Measurements from ENCODE around the gene ZNF584.
"Not testable (repeated sequence)": the region's sequence is repeated elsewhere in the genome, so short reads cannot be mapped to it uniquely, and the experiment has no call there.

Gene ZNF584

DNA sequence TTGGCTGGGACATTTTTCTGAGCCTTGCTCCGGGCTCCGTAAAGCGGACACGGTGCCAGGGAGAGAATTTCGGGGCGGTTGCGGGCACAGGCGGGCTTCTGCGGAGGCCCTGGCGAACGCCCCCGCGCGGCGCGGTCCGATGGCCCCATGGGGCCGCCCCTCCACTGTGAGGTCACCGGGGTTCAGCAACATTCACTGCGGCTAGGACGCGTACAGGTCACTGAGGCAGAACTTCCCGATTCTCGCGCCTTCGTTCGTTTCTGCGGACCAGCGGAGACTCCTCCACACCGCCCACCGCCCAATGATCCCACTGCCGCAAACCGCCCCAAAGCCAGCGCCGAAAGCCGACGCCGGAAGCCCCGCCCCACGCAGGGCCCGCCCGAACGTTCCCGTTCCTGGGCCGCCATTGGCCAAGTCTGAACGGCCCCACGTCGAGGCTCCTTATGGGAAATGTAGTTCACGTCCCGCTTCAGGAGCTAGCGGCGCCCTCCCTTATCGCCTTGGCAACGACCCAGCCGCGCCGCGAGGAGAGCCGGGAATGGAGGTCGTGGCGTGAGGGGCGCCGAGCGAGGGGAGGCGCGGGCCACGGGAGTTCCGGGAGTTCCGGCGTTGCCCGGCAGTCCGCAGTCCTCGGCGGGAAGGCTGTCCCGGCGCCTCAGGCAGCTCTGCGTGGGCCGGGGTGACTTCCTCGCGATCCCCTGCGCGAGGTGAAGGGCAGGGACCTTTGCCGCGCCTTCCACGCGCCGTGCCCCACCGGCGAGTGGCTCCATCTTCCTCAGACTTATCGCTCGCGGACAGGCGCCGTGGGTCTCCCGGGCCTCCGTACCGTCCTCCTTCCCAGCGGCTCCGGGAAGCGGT, at the start of gene ZNF584:
ZNF584 (plus strand) TSS at position 498 of the 858 bp plus-strand sequence. CDS start 499 bp downstream, outside the sequence.
- peak; percentile 86 to 91 for DNase-seq (ENCODE audit: low read depth in 1 of 2, low spot score in 1 of 2)

DNA sequence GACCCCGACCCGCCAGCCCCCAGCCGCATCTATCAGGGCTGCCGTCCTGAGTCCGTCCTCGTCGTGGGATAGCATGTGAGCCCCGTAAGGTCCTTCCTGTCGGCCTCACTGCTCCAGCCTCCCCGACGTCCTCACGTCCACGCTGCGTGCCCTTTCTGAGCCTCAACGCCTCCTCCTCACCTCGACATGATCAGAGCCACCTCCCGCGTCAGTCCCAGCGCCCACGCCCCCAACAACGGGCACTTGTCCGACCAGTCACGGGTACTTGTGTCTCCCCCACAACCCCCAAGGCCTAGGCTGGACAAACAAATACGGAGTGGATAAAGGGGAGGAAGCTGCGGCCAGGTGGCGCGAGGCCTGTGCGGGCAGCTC, 46.6 kb upstream of the ZNF584 start:
- DNase-seq (ENCODE audit: low read depth in 1 of 2, low spot score in 1 of 2), result peak in 1 of 2 donors; percentile 30

DNA sequence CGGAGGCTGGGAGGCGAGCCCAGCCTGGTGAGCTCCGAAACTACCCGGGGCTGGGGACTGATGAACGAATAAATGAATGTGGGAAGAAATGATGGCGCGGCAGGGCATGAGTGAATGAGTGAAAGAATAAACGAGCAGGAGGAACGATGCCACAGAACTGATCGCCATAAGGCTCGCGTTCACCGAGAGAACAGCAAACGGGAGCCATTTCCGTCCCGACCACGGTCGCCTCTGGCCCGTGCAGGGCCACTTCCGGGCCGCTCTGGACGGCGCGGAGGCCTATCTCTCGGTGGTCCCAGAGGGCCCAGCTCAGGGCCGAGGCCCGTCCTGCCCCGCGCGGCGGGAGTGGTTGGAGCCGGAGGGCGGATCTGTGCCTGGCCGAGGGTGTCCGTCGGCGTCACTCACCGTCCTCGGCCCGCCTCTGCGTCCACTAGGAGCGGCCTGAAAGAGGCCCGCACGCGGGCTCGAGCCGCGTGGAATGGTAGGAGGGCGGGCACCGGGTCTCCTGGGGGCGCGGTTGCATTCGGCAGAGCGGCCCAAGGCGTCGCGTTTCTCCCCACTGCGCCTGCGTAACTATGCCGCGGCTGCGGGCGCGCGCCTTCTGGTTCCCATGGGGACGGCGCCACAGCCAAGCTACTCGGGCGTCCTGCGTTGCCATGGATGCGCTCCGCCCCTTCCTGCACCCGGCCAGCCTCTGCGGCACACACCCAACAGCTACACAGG, 46.0 kb upstream of the ZNF584 start, which contains the start of gene ZNF497:
ZNF497 (minus strand) TSS at position 480 of the 723 bp plus-strand sequence. CDS start 5,116 bp downstream, outside the sequence.
- peak; percentile 95 for DNase-seq (ENCODE audit: low read depth in 1 of 2, low spot score in 1 of 2)

DNA sequence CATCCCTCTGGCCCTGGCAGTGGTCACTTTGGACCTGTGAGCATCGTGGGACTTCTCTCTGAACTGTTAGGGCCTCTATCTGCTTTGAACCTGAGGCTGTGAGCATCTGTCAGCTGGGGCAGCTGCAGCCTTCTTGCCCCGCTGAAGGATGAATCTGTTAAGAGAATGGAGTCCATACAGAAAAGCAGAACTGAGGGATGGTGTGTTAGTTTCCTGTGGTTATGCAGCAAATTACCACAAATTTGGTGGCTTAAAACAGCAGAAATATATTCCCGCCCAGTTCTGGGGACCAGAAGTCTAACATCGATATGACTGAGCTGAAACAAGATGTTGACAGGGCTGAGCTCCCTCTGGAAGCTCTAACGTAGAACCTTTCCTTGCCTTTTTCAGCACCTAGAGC, 44.3 kb upstream of the ZNF584 start:
- DNase-seq (ENCODE audit: low read depth in 1 of 2, low spot score in 1 of 2), result no peak

DNA sequence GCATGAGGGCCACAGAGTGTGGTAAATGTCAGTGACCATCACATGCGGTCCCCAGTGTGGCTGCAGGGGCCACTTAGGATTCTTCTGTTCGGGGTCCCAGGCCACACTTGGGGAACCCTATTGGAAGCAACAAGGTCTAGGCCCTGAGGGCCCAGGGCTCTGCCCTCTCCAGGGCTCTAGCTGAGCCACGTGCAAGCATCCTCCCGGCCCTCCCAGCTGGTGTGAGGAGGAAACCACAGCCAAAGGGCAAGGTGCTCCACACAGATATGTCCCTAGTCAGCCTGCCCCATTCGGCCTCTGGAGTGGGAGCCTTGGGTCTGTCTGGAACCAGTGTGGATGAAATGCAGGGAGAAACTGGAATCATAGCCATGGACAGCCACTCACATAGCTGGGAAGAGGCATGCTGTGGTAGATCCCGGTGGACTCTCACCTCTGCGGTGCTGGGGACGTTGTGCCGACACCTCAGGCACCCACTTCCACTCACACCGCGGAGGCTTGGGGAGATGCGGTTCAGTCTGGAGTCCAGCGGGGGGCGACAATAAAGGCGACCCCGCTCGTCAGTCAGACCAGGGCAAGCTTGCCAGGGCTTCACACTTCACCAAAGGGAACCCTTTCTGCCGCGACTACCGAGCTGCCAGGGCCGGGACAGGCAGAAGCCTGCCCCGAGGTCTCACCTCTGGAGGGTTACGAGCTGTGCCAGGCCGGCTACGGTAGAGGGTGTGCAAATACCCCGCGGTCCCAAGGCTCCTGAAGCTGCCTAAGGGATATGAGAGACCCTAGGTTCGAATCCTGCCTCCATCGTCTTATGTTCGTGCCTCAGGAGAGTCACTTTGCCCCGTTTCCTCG, 41.6 kb upstream of the ZNF584 start:
- no peak for DNase-seq (ENCODE audit: low read depth in 1 of 2, low spot score in 1 of 2)

DNA sequence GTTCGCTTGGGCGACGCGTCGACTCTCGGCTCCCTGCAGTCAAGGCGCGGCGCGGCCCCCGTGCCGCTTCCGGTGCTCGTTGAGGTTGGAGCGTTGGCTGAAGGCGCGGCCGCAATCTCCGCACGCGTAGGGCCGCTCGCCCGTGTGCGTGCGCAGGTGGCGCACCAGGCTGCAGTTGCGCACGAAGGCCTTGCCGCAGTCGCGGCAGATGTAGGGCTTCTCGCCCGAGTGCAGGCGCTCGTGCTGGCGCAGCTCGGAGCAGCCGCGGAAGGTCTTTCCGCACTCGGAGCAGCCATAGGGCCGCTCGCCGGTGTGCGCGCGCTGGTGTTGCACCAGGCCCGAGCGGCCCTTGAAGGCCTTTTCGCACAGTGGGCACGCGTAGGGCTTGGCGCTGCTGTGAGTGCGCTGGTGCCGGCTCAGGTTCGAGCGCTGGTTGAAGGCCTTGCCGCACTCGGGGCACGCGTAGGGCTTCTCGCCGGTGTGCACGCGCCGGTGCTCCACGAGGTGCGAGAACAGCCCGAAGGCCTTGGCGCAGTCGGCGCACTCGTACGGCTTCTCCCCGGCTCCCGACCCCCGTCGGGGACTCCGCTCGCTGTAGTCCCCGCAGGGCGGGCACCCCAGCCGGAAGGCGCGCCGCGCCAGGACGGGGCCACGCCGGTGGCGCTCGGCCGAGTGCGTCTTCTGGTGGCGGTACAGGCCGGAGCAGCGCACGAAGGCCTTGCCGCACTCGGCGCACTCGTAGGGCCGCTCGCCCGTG, 40.6 kb upstream of the ZNF584 start:
- DNase-seq (ENCODE audit: low read depth in 1 of 2, low spot score in 1 of 2), result no peak

DNA sequence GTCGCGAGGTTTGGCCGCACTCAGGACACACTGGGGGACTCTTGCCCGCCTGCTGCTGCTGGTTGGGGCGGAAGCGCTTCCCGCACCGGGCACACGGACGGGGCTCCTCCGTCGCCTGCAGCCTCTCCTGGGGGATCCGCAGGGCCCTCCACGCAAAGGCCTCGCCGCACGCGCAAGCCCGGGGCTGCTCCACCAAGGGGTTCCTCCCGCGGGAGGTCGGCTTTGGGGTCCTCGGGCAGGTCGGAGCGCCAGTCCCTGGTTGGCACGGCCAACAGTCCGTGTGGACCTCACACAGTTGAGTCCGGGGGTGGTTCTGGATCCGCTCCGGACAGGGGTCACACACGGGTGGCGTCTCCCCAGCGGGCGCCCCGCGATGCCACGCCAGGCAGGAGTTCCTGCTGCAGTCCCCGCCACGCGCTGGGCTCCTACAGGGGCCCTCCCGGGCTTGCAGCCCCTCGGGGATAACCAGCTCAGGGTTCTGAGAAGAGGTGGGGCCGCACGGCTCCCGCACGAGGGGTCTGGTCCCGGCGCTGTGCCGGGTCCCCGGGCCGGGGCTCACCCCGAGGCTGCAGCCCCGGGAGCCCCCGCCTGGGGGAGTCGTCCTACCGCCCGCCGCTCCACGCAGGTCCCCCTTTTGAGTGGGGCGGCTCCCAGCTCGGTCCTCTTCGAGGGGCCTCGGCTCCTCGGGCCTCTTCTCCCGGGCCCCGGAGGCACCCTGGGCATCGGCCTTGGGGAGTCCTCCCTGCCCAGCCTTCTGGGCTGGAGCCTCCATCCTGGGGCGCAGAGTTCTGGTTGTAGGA, 39.7 kb upstream of the ZNF584 start:
- no peak for DNase-seq (ENCODE audit: low read depth in 1 of 2, low spot score in 1 of 2)

DNA sequence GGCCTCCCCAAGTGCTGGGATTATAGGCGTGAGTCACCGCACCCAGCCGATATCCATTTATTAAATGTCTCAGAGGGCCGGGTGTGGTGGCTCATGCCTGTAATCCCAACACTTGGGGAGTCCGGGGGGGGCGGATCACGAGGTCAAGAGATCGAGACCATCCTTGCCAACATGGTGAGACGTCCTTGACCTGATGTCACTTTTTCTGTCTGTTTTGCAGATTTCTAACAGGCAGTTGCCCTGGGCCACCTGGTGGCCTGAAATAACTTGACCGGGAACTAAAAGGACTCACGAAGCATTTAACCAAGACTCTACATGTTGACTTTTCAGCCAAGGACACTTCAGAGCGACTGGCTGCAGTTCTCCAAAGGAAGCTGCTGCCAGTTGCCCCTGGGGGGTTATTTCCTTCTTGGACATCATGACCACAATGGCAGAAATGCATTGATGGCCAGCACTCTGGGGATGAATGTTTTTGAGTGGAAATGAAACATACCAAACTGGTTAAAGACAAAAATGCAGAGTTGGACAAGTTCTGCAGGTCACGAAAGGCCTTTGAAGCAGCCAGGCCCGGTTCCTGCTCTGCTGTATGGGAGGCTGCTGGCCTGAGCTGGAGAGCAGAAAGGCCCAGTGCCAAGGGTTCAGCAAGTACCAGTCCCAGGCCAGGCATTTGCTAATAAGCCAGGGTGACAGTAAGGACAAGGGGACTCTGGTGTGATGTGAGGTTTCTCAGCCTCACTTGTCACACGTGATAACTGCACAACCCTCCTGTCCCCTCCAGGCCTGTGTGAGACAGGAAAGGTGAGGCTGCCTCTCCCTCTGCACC, 35.9 kb upstream of the ZNF584 start:
- DNase-seq (ENCODE audit: low read depth in 1 of 2, low spot score in 1 of 2), result no peak

DNA sequence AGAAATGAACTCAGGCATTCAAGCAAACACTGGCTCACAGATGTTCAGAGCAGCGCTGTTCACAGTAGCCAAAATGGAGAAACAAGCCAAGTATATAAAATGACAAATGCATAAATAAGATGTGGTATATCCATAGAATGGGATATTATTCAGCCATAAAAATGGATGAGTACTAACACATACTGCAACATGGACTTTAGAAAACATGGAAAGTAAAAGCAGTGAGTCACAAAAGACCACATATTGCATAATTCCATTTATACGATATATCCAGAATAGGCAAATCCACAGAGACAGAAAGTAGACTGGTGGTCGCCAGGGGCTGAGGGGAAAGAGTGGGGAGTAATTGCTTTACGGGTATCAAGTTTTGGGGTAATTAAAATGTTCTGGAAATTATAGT, 34.2 kb upstream of the ZNF584 start:
- no peak for DNase-seq (ENCODE audit: low read depth in 1 of 2, low spot score in 1 of 2)

DNA sequence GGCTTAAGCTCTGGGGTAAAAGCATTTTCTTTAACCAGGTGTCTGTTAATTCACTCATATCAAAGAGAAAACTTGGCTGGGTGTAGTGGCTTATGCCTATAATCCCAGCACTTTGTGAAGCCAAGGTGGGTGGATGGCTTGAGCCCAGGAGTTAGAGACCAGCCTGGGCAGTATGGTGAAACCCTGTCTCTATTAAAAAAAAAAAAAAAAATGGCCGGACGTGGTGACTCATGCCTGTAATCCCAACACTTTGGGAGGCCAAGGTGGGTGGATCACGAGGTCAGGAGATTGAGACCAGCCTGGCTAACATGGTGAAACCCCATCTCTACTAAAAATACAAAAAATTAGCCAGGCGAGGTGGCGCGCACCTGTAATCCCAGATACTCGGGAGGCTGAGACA, 31.7 kb upstream of the ZNF584 start:
- DNase-seq (ENCODE audit: low read depth in 1 of 2, low spot score in 1 of 2), result not testable (repeated sequence)

DNA sequence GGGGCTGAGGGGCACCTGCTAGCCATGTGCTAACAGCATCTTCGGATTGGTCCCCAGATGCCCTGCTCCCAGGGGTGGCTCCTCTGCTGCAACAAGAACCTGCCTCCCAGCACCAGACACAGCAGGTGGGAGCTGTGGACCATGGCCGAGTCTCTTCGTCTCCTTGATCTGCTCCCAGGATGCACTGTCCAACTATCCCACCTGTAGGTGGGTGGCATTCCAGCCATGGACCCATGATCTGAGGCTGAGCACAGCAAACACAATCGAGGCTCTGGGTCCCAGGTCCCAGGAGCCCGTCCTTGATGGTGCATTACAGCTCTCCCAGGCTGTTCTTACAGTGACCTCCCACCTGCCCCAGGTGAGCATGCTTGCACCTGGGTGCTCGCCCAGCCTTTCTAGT, 29.2 kb upstream of the ZNF584 start:
- no peak for DNase-seq (ENCODE audit: low read depth in 1 of 2, low spot score in 1 of 2)

DNA sequence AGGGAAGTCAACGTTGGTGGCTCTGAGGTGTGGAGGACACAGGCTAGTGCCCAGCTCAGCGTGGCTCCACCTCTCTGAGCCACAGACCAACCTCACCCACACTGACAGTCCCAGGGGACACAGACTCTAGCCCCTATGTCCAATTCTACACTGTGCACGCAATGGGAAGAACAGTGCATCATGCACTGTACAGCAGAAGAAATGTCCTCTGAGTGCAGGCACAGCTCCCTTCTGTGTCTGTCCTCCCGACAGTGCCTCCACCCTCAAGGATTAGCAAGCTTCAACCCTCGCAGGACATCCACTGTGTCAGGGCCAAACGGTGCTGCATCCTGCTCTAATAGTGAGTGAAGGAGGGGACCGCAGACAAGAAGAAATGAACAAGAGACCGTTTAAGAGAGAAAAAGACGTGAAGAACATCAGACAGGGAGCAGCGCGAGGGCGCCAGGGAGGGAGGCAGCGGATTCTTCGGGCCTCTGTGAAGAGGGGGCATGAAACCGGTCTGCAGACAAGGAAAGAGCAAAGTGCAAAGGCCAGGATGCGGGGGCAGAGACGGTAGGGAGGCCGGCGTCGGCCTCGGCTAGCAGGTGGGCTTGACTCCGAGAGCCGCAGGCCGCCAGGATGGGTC, 28.3 kb upstream of the ZNF584 start:
- DNase-seq (ENCODE audit: low read depth in 1 of 2, low spot score in 1 of 2), result no peak

DNA sequence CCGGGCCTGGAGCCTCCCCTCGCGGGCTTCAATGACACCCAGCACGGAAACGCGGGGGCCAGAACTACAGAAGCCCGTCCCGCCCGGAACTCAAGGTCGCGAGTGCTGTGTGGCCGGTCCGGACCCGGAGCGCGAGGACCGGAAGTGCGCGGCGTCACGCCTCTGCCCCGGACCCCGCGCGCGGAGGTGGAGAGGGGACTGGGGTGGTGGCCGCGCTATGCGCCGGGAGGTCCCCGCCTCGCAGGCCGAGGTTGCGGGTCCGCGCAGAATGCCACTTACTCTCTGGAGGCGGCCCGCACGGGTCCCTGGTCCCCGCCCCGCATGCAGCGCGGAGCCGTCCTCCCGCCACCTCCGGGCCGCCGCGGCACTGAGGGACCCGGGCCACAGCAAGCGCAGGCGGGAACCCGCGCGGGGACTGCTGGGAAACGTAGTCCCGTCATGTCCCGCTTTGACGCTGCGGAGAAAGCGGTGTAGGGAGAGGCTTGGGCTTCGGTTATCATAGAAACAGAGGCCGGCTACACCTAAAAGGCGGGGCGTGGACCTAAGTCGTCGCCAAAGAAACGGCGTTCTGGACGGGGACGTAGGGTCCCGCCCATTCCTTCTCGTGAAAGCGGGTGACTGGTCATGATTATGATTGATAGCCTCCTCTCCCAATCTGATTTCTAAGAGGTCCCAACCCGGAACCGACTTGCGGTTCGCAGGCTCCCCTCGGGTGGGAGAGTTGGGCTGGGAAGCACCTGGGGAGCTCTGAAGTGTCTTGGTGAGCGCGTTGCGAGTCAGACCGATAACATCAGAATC, 27.6 kb upstream of the ZNF584 start, which contains the start of gene ZNF837:
ZNF837 (minus strand) TSS at position 369 of the 798 bp plus-strand sequence. CDS start 11,698 bp downstream, outside the sequence.
- peak; percentile 90 to 96 for DNase-seq (ENCODE audit: low read depth in 1 of 2, low spot score in 1 of 2)

DNA sequence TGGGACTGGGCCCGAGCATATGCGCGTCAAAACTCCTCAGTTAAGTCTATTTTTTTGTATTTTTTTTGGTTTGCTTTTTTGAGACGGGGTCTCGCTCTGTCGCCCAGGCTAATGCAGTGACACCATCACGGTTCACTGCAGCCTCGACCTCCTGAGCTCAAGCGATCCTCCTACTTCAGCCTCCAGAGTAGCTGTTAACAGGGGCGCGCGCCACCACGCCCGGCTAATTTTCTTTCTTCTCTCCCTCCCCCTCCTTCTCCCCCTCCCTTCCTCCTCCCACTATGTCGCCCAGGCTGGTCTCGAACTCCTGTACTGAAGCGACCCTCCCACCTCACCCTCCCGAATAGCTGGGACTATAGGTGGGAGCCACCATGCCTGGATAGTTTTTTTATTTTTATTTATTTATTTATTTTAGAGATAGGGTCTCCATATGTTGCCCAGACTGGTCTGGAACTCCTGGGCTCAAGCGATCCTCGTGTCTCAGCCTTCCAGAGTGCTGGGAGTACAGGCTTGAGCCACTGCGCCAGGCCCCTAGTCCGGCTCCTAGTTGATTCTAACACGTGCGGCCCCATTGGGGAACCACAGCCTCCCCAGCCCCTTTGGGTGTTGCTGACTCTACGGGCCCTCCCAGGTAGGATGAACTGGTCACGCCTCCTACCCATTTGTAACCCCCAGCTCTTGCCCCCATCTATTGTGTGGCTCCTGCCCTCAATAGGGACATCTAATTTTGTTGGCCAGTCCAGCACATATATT, 26.8 kb upstream of the ZNF584 start:
- no peak for DNase-seq (ENCODE audit: low read depth in 1 of 2, low spot score in 1 of 2)

DNA sequence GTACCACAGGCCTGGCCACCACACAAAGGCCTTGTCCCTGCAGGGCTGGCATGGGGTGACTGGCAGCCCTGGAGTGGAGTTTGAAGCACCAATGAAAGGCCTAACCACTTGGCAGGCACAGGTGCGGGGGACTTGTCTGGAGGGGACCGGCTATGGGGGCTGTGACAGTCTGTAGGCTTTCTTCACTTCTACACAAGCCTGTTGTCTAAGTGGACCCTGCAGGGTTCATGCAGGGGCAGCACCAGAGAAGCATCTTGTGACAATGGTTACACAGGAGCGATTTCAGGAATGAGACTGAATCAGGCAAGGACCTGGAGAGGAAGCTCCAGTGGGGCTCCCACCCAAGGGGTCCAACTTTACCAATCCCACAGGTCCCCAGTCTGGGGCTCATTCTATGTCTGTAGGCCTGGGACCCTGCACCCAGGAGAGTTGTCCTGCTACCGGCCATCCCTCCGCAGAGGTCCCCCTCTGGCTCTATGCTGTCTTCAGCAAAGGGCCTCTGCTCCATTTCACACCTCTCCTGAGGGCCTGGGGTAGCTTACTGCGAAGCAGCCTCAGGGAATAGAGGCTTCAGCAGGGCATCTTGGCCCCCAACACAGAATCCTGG, 25.3 kb upstream of the ZNF584 start:
- DNase-seq (ENCODE audit: low read depth in 1 of 2, low spot score in 1 of 2), result no peak

DNA sequence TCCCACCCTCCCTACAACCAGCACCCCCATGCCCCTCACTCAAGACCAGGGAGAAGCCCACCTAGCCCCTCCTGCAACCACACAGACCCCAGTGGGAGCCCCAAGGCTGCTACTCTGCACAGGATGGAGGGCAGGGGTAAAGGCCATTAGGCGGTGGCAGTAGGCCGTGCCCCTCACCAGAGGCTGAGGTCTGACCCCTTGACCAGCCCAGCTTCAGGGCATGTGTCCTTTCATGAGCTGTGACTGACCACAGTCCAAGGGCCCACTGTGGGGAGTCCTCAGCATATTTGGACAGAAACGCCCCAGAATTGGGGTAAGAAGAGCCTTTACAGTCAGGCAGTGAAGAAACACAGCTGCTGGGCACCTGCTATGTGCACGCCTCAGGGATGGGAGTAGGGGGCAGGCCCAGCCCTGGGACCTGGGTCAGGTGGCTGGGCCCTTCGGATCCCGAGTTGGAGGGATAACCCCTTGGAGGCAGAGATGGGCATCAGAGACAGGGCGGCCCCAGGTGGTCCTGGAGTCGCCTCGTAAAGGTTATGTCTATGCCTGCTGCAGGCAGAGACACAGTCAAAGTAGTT, 23.0 kb upstream of the ZNF584 start:
- no peak for DNase-seq (ENCODE audit: low read depth in 1 of 2, low spot score in 1 of 2)
